Suppressor macrophage treated with lipopolysaccharide for 4 hours (primary cell): ENCODE data around the gene PDZRN3.

Experiments used
- DNase-seq: peaks from one replicate; pipeline ENCODE4 v3.0.0-alpha.2; 2020

The PDZRN3 gene

DNA sequence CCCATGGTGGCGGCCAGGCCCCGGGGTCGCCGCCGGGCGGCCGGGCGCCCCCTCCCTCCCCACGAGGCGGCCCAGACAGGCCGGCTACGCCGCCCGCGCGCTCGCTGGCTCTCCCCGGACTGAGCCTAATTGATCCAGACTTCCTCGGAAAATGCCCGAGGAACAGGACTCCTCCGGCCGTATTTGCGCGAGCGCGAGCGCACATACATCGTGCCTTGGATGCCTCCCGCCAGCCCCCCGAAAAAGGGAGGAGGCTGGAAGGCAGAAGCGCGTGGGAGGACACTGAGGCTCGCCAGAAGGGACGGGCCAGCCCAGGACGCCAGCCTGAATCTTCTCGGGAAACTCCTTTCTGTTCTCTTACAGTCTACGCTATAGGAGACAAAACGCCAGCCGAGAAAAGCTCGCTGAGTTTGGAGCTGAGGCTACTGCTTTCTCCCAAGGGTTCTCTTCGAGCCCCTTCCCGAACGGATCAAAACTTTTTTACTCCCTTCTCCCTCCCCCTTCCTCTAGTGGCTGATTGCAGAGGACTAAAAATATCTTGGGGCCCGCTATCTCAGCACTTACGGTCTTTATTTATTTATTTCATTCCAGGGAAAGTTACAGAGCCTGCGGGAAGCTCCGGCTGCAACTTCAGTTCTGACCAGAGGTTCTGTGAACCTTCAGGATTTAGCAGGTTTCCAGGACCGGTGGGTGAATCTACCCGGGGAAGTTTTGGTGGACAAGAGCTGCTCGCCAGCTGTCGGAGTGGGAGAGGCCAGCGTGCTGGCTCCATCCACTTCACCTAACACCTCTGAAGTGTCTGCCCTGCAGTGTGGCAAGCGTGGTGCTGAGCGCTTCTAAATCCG is at the start of gene PDZRN3:
Gene PDZRN3, minus strand, starts transcription at position 121 of the 845 bp plus-strand sequence.
- no peak for DNase-seq

DNA sequence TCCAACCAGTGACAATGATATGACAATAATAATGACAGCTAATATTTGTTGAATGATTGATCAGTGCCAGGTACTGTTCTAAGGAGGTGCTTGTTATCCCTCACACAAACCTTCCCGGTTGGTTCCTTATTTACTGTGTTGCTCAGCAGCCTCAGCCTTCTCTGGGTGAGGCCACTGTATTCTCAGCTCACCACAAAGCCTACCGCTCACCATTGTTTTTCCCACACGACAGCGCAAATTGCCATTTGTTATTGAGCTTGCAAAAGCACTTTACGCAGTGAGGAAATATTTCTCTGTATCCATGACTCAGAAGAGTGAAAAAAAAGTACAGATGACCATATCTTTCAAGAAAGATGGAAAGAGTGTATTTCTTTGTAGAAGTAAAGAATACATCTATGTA is 49.5 kb upstream of the PDZRN3 start:
- no peak for DNase-seq

DNA sequence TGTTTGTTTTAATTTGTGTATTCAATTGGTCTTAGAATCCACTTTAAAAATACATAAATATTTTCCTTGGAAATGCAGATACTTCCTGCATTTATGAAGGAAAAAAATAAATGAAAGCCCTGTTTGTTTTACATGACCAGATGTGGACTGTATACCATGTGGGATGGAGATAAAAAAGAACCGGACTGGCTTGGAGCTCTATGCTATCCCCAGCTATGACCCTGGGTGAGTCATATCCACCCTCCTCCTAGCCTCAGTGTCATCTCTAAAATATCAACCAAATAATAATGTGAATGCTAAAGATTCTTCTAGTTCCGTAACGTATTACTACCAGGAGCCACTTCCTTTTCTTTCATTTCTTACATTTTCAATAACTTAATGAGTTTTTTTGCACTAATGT is 44.5 kb upstream of the PDZRN3 start:
- DNase-seq, result no peak

DNA sequence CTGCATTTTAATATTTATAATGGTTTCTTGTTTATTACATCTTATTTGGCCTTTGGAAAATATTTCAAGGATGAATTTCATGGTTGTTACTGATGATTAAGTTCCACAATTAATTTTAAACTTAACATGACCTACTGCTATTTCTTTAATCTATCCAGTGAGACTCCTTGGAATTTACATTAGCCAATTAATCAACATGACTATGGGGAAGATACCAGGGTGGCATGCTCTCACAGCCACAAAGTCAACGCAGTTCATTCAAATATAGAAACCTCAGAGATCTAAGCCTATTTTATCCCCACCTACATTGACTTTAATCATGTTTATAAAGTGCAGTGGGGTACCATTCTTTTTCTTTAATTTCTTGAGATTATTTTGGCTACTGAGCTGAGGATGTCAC is 43.6 kb upstream of the PDZRN3 start:
- DNase-seq, result no peak

DNA sequence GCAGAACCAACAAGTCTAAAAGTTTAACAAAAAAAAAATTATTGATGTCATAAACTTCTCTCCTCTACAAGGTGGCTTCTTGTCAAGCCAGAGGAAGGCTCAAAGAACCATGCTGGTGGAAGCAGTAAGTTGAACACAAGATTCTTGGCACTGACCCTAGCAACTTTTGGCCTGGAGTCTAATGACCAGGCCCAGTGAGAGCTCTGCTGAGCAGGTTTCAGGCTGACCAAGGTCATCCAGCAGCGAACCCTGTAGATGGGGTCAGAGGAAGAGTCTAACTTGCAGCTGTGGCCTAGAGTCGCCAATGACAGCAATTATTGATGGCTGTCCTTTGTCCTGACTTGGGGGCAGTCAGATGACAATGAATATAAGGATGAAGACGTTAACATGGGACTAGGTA is 43.1 kb upstream of the PDZRN3 start:
- DNase-seq, result no peak

DNA sequence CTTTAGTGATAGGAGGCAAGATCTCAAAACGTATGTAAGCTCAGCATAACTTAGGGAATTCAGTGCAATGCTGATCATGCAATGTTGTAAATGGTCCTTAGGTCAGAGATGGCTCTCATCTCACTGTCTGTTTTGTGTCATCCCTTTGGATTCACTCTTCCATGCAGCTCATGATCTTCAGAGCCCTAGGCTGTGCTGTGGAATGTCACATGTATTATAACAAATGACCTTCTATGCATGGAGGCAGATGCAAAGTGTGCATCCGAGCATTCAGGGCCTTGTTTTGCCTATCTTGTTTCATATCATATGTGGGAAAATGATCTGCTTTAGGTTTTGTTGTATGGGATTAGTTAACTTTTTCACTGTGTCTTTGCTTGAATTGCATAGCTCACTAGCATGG is 40.5 kb upstream of the PDZRN3 start:
- DNase-seq, result no peak

DNA sequence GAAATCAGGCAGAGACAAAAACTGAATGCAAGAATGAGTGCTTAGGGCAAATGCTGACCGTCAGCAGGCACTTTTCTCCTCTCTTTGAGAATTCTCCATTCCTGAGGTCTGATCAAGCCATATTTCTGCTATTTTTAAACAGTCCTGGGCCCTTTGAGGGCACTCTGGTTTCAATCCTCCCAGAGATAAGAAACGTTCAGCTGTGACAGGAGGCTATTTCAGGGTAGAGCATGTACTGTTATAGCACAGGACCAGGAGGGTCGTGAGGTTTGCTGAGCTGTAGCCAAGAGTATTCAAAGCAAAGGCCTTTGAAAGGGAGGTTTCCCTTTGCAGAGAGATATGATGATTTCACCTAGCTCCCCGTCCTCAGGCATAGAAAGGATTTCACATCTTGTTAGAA is 39.6 kb upstream of the PDZRN3 start:
- no peak for DNase-seq

DNA sequence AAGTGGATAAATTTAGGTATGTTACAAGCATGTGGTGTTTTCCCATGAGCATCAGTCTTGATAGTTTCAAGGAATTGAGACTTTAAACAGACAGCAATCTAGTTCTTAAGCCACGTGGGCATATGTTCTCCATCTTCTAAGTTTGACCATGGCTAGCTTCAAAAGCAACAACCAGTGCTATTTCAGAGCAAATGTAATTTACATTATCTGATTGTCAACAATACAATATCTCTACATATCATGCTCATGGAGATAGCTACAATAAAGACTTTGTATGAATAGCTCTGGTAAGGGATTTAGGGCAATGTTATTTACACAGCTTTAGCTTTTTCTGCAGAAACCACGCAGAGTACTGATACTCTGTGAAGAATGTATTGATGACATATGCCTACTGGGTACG is 38.8 kb upstream of the PDZRN3 start:
- DNase-seq, result no peak

DNA sequence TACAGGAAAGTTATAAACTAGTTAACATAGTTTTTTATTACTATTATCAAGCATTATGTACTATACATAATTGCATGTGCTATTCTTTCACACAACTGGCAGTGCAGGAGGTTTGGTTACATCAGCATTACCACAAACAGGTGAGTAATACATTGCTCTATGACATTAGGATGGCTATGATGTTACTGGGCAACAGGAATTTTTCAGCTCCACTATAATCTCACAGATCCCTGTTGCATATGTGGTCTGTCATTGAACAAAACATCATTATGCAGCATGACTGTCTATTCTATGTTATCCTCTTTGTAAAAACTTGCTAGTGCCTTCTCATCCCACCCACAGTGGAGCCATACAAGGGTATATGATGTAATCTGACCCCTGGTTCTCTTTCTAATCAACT is 36.5 kb upstream of the PDZRN3 start:
- no peak for DNase-seq

DNA sequence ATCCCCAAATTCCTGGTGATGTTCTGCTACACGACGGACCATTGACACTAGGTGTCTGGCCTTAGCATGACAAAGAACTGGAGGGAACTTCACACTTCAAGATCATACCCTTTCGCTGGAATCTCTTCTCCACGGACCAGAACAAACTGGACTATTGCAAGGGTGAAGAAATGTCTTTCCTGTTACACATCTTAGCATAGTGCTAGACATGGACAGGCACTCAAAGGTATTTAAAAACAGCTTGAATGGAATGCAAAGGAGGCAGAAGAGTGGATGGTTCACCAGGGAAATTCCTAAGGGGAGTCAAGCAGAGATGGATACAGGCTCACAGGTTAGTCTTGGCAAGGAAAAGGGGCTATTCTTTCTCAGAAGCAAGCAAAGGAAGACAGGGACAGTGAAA is 33.5 kb upstream of the PDZRN3 start:
- DNase-seq, result no peak

DNA sequence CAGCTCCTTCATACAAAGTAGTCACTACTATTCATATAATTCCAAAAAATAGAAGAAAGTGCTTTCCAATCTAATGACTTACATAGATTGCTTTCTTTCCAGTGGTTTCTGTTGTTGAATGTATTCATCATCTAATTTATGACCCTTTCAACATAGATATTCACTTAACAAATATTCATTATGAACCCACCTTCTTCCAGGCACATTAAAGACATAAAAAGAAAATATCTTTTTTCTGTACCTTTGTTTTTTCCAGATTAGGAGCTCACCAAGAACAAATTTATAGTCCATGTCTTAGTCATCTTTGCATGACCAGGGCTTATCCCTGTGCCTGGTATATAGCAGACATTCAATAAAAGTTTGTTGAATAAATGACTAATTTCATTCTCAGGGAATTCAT is 32.4 kb upstream of the PDZRN3 start:
- no peak for DNase-seq

DNA sequence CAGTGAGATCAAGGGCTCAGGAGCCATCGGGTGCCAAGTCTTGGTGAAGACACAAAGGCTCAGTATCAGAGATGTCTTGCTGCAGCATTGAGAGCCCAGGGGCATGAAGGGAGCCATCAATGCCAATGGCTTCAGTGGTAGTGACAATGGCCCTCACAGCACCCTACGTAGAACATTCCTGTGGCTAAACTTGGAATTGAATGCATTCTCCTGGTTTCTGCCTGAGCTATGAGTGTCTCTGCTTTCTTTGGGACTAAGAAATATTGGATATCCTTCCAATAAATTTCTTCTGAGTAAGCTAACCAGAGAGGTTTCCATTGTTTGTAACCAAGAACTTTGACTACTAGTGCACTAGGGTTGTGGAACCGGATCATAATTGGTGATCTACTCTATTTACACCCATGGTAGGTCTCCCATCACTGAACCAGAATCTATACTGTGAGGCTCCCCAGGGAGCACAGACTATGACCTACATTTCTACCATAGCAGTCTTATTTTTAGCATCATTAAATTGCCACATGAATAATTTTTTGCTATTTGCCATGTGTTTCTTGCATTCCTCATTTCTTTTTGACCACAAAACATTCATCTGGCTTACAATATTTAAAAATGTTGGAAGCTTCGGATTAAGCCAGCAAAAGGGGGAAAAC is 31.6 kb upstream of the PDZRN3 start:
- no peak for DNase-seq

DNA sequence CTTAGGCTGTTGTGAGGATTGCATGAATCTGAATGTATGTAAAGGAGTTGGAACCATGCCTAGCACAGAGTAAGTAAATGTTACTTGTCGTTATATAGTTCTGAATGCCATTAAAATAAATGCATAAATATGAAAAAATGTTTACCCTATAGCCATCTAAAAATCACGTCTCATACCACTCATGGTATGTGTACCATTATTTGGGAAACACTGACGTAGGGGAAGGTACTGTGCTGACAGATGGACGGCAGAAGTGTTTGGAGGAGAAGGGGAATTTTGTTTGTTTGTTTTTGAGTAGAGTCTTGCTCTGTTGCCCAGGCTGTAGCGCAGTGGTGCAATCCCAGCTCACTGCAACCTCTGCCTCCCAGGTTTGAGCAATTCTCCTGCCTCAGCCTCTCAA is 30.5 kb upstream of the PDZRN3 start:
- DNase-seq, result no peak

DNA sequence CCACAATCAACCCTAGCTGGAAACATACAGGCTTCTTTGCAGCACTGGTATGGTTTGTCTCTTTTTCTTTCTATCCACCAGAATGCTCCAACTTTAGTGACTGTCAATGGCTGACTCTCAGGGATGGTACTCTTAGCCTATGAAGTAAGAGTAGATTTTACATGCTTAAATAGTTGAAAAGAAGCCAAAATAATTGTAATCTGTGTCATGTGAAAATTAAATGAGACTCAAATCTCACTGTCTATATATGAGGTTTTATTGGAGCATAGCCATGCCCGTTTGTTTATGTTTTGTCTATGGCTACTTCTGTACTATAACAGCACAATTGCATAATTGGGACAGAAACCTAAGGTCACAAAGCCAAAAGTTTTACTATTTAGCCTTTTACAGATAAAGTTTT is 29.1 kb upstream of the PDZRN3 start:
- DNase-seq, result no peak

DNA sequence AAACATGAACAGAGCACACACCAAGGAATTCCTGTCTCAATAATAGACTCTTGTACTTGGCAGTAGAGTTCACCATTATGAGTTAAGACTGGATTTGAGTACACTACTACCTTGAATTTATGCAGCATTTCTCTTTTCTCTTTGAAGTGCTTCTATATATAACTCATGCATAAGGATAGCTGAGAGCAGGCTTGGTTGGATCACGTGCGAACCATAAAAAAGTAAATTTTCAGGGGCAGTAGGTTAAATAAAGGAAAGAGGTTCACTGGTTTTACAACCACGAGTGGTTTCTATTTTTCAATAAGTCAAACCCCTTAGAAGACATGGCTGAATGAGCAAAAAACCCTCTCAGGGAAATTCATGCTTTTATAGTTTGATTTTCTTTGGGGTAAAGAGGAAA is 28.6 kb upstream of the PDZRN3 start:
- no peak for DNase-seq

DNA sequence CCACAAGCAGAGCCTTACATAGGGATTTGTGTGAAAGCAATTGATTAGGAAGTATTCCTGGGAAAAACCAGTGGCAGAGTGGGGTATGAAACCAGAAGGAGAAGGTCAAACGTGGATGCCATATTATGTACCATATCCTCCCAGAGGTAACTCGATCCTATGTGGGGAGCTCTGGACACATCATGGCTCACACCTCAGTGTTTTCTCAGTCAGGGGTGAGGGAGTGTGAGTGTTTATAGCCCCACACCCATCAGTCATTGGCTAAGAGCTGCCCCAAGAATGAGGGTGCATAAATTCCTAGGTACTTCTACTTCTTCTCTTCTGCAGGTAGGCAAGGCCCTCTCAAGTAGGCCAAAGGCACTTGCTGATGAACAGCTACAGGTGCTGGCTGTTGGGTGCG is 28.2 kb upstream of the PDZRN3 start:
- no peak for DNase-seq

DNA sequence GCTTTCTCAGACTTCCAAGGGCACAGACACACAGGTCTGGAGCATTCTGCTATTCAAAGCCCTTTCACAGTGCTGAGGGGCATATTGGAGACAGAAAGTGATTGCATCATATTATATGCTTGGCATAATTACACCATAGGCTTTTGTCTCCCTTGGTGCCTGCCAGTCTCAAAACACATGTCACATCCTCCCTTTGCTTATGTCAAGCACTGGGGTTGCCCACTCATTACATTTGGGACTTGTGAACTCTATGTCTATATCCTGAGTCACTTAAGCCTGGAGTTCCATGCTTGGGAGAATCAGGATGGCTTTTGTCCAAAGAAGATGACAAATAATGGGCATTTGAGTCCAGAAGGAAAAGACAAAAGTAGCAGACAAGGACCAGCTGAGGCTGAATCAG is 12.3 kb upstream of the PDZRN3 start:
- DNase-seq, result no peak

DNA sequence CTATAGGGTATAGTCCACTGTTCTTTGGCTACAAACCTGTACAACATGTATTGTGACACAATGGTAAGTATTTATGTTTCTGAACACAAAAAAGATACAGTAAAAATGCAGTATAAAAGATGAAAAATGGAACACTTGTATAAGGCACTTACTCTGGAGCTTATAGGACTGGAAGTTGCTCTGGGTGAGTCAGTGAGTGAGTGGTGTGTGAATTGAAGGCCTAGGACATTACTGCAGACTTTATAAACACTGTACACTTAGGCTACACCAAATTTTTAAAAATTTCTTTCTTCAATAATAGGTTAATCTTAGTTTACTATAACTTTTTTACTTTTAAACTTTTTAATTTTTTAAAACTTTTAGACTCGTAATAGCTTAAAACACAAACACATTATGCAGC is 10.5 kb upstream of the PDZRN3 start:
- DNase-seq, result no peak

DNA sequence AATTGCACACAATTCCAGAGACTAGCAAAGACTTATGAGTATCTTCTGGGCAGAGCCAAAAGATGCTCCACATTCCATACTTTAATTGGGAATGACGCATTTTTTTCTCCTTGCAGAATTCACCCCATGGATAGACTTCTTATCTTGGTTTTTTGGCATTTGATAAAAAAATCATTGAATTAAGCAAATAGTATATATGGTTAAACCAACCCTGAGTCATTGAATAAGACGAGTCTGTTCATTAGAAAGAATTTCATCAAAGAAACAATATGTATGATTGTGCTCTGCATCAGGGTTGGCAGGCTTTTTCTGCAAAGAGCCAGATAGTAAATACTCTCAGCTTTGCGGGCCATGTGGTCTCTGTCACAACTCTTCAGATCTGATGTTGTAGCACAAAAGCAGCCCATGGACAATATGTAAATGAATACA is 9.2 kb upstream of the PDZRN3 start:
- DNase-seq, result no peak

DNA sequence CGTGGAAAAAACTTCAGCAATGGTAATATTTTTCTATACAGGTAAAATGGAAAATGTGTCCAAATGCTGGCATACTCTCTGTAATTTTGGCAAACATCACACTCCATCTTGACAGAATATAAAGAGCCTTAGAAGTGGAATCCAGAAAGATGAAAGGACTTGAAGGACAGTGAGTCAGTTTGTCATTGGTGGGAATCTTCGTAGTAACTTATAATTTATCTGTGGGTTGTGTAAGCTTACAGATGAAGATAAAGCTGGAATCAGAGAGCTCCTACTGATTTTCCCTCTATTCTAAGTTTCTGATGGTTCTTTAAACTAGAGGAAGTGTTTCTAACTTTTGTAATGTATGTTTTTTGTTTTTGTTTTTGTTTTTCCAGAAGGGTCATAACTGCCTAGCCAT is 8.7 kb upstream of the PDZRN3 start:
- DNase-seq, result no peak

DNA sequence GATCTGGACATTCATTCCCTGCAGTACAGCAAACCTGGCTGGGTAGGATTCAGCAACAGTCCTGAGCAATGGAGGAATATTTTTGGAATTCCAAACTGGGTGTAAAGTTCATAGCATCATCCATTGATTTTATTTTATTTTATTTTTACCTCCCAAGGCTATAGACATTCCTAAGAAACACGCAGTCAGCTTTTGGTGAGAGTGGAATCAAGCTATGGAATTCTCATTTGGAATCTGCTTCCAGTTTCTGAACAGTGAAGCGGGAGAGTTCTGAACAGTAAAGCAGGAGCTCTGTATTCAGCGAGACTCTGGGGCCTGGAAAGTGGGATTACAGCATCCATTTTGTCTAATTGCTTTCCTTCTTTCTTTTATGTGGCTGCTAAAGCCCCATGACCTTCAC is 1.4 kb upstream of the PDZRN3 start:
- DNase-seq, result no peak

DNA sequence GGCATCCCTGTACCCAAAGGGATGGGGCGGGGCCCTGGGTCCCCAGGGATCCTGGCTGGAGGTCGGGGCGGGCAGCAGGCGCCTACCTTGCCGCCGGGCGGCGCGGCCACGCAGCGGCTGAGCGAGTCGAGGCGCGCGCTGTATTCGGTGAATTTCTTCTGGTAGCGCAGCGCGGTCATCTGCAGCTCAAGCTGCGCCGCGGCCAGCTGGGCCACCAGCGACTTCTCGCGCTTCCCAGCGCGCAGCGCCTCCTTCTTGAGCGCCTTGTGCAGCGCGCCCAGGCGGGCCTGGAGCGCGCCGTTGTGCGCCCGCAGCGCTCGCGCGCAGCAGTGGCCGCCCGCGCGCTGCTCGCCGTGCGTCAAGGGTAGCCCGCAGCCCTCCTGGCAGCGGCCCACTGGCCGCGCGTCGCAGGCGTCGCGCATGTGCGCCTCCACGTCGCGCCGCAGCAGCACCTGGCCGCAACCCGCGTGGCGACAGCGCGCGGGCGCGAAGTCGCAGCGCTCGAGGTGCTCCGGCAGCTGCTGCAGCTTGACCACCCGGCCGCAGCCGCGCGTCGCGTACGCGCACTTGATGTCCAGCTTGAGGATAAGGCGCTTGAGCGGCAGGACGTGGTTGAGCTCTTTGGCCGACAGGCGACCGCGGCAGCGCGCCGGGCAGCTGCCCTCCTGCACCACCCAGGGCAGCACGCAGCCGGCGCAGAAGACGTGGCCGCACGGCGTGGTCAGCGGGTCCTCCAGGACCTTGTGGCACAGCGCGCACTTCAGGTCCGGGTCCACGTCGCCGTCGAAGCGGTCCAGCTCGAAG is 522 bp downstream of the PDZRN3 start:
- no peak for DNase-seq

DNA sequence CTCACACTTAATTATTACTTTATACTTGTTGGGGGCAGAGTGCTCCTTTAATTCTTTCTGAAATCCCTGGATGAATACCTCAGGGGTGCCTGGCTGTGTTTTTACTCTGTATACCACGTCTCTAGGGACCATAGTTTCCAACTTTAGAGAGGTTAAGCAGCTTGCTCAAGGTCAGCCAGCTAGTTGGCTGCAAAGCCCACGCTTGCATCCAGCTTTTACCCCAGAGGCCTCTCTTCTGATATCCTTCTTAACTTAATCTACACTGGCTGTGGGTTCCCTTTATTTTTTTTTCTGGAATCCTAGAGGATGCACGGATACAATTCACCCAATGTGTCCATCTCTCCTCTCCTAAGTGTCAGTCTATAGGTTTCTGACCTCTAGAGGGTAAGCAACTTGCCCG is 1.4 kb downstream of the PDZRN3 start:
- DNase-seq, result no peak
